Measurements from ENCODE around the gene MEIOB. TPM values are rescaled to one million over a fixed set of nuclear protein-coding genes. Genes with fewer than 3 reads are reported as not detected.
A peak's percentile ranks its signal among the peaks of the same experiment; 100 is the strongest.

Gene MEIOB
- total RNA-seq, 6 experiments from 2014 or later: not detected

GRCh38 chr16:1816396-1817275 lies 55.3 kb downstream of the MEIOB start:
- no peaks in the 10 kb centered on the region for H3K9me3 Mint-ChIP-seq

GRCh38 chr16:1815461-1815860 lies 56.5 kb downstream of the MEIOB start:
- TF ChIP-seq CTCF (IDR thresholded peaks at IDR 0.05): no peak
- no peak overlapping the region for H3K27ac Mint-ChIP-seq
- H3K9me3 Mint-ChIP-seq: no peaks in the 10 kb centered on the region
- DNase-seq: no peak
- H3K4me3 Mint-ChIP-seq: no peak overlapping the region
- H3K36me3 Mint-ChIP-seq (ENCODE audit: low read depth): peaks cover 8% of the 10 kb centered on the region; the same call in 1 of the 2 replicates
- no peaks in the 10 kb centered on the region for H3K27me3 Mint-ChIP-seq (ENCODE audit: insufficient read depth)
- peaks cover 5% of the 10 kb centered on the region; the same call in 1 of the 2 replicates for H3K4me1 Mint-ChIP-seq (ENCODE audit: low read depth)

More at GRCh38 chr16:1816396-1817275, 55.3 kb downstream of the MEIOB start:
- Mint-ChIP-seq H3K36me3 (ENCODE audit: low read depth) (peaks cover 8% of the 10 kb centered on the region; the same call in 1 of the 2 replicates), H3K4me1 (ENCODE audit: low read depth) (peaks cover 5% of the 10 kb centered on the region; the same call in 1 of the 2 replicates), H3K27me3 (ENCODE audit: insufficient read depth) (no peaks in the 10 kb centered on the region), H3K4me3 (no peak overlapping the region), H3K27ac (no peak overlapping the region)
- no peak for TF ChIP-seq CTCF (IDR thresholded peaks at IDR 0.05)
- no peak for DNase-seq

- H3K9me3 Mint-ChIP-seq: no peaks in the 10 kb centered on the region
- peaks cover 8% of the 10 kb centered on the region; the same call in 1 of the 2 replicates for H3K36me3 Mint-ChIP-seq (ENCODE audit: low read depth)
- H3K4me1 Mint-ChIP-seq (ENCODE audit: low read depth): peaks cover 5% of the 10 kb centered on the region; the same call in 1 of the 2 replicates
- no peak overlapping the region for H3K27ac Mint-ChIP-seq
- no peak overlapping the region for H3K4me3 Mint-ChIP-seq
- peak; percentile 69 for TF ChIP-seq CTCF (IDR thresholded peaks at IDR 0.05)
- peak; percentile 35 for DNase-seq
- H3K27me3 Mint-ChIP-seq (ENCODE audit: insufficient read depth): no peaks in the 10 kb centered on the region
These were observed 59.2 kb downstream of the MEIOB start for GRCh38 chr16:1812732-1813163.

- H3K9me3 Mint-ChIP-seq: no peaks in the 10 kb centered on the region
- no peak overlapping the region for H3K27ac Mint-ChIP-seq
- TF ChIP-seq CTCF (IDR thresholded peaks at IDR 0.05): no peak
- no peaks in the 10 kb centered on the region for H3K27me3 Mint-ChIP-seq (ENCODE audit: insufficient read depth)
- H3K4me1 Mint-ChIP-seq (ENCODE audit: low read depth): peaks cover 5% of the 10 kb centered on the region; the same call in 1 of the 2 replicates
- H3K36me3 Mint-ChIP-seq (ENCODE audit: low read depth): peaks cover 13% of the 10 kb centered on the region; the same call in 1 of the 2 replicates
- H3K4me3 Mint-ChIP-seq: no peak overlapping the region
- no peak for DNase-seq
These were observed 61.4 kb downstream of the MEIOB start for GRCh38 chr16:1810536-1810935.

- no peak overlapping the region for H3K27ac Mint-ChIP-seq
- H3K4me3 Mint-ChIP-seq: no peak overlapping the region
- no peaks in the 10 kb centered on the region for H3K27me3 Mint-ChIP-seq (ENCODE audit: insufficient read depth)
- H3K9me3 Mint-ChIP-seq: no peaks in the 10 kb centered on the region
- peaks cover 5% of the 10 kb centered on the region; the same call in 1 of the 2 replicates for H3K4me1 Mint-ChIP-seq (ENCODE audit: low read depth)
- DNase-seq: no peak
- H3K36me3 Mint-ChIP-seq (ENCODE audit: low read depth): peaks cover 13% of the 10 kb centered on the region; the same call in 1 of the 2 replicates
- no peak for TF ChIP-seq CTCF (IDR thresholded peaks at IDR 0.05)
These were observed 61.9 kb downstream of the MEIOB start for GRCh38 chr16:1810106-1810505.
